NCI-H2227 treated with DMSO at 0.1 percent for 48 hours (cell line): ENCODE data around the gene HPCA.
A peak's percentile ranks its signal among the peaks of the same experiment; 100 is the strongest.

Experiments used
- DNase-seq: peaks from one replicate; lab custom pipeline; 2025; lab: John Stamatoyannopoulos, UW

The HPCA gene

DNA sequence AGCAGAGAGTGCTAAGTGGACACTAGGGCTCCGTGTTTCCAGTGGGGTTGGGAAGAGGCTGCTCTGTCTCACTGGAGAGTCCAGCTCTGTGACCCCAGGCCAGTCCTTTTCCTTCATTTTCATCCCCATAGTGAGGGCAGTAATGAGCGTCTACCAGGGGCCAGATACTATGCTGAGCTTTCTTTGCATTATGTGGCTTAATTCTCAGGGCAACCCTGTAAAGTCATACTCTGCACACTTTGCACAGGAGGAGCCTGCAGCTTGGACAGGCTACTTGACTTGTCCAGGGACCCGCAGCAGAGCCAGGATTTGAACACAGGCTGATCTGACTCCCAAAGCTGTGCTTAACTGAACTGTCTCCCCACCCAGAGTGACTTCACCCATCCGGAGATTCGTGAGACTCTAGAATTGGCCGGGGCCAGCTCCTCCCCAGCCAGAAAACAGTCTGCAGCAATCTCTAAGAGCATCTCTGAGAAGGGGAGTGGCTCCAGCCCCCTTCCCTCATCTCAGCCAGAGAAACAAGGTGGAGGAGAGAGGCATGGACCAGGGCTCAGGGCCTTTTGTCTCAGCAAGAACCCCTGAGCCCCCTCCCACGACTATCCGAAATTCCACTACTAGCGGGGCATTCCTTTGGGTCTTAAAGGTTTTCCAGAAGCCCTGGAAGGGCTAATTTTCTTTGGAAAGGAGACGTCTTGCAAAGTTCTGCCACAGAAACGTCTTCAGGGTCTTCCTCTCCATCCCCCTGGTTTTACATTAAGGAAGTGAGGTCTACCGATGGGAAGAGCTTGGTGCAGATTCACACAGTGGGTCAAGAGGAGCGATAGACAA is 14.7 kb upstream of the HPCA start:
- DNase-seq: peak; percentile 30

DNA sequence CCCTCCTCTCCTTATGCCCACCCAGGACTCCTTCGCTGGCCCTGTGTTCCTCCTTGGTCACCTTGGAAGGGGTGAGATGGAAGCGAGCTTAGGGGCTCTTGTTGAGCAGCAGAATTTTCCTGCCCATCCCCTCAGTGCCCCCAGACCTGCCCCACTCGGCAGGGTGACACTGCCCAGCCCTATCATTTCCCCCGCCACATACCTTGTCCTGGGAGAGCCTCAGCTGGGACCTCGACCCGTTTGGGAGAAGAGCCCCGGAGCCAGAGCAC is 14.2 kb upstream of the HPCA start:
- no peak for DNase-seq

DNA sequence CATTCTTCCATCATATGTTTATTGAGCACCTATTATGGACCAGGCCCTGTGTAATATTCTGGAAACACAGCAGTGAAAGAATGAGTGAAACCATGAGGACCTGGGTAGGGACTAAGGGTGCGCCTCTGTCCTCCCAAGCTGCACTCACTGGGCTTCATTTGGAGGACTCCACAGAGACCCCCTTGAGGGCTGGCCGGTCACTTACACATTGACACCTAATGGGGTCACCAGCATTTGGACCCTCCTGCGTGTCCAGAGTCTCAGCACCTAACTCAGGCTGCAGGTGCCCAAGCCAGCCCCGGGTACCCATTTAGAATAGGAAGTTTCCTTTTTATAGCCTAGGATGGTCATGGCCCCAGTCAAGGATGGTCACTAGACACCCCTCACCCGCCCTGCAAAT is 12.8 kb upstream of the HPCA start:
- no peak for DNase-seq

DNA sequence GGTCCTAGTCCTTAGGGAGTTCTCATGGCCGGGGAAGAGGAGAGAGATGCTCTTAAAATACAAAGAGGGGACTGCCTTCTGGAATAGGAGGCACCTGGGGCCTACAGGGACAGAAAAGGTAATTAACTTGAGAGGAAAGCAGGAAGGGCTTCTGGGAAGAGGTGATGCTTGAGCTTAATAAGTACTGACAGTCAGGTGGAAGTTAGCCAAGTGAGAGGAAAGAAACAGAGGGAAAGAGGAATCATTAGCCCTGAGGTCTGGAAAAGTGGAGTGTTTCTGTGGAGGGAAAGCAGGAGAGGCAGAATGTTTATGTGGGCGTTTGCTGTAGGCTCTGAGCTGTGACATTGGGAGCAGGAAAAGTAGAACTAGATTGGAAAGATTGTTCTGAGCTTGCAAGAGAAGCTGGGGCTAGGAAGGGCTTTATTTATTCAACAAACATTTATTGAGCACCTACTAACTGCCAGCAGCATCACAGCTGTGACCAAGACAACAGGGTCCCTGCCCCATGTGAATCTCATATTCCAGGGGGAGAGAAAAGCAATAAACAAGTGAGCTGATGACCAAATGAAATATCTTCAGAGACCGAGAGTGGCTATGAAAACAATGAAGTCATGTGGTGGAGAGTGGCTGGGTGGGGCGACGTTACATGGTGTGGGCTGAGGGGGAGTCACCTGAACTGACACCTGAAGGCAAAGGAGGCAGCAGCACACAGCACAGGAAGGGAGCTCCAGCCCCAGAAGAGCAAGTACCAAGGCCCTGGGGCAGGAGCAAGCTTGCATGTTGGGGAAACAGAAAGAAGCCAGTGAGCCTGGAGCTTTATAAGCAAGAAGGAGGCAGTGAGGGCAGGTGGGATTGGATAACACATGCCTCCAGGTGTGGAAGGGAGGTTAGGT is 11.2 kb upstream of the HPCA start:
- no peak for DNase-seq

DNA sequence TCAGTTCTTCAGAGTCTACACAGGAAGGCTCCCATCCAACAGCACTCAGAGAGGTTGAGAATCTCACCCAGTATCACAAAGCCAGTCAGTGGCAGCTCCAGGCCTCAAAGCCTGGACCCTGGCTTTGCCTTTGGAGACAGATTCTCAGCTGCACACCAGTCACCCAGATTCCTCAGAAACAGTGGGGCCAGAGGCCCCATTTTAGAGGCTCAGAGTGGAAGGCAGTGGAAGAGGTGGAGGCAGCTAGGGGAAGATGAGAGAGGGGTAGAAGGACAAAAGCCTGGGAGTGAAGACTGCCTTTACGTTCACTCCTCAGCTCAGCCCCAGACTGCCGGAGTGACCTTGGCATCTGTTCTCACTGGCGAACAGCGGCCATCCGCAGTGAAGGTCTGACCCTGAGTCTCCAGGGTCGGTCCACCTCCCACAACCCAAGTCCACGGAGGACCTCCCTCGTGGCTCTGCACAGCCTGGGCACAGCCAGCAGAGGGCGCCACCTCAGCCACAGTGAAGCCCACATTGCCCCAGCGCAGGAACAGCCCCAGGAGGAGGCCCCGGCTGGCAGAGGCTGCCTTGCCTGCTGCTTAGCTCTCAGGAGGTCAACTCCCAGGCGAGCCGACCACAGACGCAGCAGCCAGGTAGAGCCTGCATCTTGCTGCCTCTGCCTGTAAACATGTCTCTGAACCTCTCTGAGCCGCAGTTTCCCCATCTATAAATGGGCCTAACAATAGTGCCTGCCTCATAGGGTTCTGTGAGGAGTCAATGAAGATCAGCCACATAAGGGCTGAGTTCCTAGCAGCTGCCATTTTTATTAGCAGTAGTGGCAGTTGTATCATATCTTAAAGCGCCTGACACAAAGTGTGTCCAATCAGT is 9.7 kb upstream of the HPCA start:
- no peak for DNase-seq

DNA sequence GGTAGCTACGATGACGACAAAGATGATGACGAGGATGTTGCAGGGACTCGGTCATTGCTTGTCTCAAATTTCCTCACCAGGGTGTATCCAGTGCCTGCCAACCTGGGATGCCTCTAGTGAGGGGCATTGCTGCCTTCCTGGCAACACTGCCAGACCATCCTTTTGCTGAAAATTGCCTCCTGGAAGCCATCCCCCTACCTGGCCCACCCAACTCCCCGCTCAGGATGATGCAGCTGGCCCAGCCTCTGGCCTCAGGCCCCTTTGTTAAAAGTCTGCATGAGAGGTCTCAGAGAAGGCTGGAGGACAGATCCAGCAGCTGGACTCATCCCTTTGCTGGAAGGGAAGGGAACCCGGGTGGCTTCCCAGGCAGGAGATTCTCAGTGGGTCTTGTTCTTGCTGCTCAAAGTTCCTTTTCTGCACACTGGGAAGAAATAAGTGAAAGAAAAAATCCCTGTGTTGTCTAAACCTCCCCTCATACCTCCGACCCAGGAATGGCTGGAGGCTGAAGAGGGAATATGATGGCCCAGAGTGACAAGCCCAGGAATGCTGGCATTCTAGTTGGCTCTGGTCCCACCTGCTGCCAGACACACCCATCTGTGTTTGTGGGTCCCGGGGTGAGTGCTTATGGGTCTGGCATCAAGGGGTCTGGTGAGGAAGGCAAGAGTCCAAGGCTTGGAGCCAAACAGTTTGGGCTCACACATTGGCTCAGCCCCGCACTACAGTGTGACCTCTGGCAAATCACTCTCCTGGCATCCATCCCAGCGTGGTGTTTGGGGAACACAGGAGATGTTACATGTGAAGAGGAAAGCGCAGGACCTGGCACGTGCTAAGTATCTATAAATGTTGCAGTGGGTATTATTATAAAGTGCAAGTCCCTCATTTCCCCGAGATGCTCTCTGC is 8.8 kb upstream of the HPCA start:
- no peak for DNase-seq

DNA sequence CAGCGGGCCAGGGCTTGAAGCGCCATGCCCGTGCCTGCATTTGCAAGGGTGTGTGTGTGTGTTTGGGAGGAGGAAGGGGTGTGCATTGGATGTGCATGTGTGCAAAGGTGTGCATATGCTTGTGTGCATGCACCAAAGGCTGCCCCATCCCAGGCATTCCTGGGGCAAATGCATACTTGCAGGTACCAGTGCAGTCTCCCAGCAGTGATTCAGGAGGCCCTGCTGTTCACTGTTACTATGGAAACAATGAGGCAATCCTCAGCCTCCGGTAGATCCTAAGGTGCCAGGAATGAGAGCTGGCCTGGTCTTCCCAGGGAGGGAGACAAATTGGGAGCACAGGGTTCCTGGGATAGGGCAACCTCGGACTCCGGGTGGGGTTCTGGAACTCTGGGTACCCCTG is 8.1 kb upstream of the HPCA start:
- DNase-seq: no peak

DNA sequence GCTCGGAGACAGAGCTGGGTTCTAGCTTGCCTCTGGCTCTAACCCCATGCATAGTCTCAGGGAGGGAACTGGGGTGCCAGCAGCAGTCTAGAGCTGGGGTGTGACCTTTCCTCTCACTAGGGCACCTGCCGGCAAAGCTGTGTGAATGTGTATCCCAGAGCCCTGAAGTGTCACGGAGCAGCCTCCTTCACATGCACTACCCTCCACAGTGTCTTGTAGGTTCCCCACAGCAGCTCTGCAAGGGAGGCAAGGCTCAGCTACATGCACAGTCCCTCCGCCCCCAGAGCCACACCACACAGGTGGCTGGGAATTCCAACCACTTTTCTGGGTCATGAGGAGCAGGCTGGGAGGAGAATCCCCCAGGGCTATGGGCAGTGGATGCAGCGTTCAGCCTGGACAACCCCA is 7.7 kb upstream of the HPCA start:
- no peak for DNase-seq

DNA sequence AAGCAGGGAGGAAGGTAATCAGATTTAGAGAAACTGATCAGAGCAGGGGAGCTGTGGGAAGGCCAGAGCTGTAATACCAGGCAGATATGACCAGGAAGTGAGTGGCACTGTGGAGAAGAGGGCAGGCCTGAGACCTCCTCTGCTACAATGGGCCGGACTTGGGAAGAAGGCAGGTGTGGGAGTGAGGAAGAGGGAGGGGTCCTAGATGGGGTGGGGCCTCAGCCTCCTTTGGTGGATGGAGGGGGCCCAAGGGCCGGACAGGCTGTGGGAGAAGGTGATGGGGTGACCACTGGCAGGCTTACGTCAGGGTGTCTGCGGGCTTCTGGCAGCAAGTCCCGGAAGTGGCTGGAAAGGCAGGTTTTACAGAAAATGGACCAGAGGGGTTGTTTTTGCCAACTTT is 5.0 kb upstream of the HPCA start:
- DNase-seq: no peak

DNA sequence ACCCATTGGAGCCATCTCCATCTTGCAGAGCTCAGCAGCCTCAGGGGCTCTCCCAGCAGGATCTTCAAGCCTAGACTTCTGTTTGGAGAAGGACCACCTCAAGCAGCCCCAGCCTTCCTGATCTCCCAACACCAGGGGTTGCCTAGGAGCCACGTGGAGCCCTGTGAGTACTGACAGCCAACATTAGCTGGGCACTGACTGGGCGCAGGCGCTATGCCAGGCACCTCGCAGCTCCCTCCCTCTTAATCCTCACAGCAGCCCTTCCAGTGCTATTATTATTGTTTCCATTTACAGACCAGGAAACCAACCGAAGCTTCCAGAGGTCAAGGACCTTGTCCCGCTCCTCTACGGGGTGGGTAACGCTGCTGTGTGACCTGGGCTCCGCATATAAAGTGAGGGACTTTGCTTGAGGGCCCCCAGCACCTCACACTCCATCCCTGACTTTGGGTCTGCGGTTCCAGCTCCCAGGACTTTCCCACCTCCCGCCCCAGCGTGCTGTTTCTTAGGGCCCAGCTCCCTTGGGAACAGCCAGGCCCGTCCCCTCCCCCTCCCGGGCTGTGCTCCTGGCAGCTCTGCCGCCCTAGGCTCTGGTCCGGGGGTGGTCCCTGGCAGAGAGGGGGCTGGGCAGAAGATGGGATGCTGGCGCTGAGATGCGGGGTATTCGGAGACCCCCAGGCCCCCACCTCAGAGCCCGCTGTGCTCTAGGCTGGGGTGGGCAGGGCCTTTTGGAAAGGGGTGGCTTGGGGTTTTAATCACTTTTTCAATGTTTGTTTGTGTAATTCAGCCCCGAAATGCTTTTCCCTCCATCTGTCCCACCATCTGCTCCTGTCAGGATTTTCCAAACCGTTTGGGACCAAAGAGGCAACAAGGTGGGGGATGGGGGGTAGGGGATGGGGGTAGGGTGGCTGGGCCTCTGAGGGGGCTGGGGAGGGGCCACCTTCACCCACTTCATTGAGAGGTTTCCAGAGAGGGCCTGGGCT is 4.1 kb upstream of the HPCA start:
- no peak for DNase-seq

DNA sequence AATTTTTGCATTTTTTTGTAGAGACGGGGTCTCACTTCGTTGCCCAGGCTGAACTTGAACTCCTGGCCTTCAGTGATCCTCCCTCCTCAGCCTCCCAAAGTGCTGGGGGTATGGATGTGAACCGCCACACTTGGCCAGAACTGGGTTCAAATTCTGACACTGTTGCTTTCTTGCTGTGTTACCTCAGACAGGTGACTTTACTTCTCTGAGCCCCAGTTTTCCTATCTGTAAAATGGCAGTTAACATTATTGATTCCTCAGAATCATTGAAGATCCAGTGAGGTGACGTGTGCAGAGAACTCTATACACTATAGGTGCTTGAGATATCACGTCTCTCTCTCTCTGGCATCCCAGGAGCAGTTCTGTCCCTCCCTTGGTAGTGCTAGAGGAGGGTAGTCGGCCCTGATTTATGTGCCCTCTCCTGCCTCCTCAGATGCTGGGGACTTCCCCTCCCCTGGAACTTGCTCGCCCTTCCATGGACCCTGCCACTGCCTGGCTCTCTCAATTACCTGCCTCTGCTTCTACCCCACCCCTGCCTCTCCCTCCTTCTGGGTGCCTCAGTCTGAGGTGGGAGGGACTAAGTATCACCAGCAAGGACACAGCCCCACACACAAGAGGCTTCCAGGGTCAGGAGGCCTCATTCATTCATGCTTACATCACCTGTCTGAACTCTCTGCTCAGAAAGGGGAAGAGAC is 2.8 kb upstream of the HPCA start:
- no peak for DNase-seq

DNA sequence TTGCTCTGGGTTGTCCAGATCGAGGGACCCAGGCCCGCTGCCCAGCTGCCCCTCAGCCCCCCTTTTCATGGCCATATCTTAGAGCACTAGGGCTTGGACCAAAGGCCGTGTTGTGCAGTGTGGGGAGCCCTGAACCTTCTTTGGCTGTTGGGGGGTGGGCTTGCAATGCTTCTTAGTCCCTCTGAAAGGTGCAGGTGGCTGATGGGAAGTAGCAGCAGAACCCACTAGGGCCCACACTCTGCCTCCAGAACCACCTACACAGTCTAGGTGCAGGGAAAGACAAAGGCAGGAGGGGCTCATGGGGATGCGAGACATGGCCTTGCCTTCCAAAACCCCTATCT is 2.3 kb upstream of the HPCA start:
- DNase-seq: no peak

DNA sequence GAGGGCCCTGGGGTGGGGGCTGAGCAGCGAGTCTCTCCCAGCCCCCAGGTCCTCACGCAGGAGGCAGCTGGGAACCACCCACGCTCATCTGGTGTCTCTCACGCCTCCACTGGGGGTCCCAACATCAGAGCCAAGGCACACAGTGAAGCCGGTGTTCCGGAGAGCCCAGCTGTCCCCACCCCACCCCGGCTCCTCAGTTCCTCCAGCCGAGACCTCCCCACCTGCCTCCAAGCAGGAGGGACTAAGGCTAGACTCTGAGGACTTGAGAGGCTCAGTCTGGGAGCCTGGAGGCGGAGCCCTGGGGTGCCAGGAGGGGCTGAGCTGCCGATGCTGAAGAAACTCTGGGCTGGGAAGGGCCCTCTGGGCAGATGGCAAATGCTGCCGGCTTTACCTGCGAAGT is 1.6 kb upstream of the HPCA start:
- no peak for DNase-seq

DNA sequence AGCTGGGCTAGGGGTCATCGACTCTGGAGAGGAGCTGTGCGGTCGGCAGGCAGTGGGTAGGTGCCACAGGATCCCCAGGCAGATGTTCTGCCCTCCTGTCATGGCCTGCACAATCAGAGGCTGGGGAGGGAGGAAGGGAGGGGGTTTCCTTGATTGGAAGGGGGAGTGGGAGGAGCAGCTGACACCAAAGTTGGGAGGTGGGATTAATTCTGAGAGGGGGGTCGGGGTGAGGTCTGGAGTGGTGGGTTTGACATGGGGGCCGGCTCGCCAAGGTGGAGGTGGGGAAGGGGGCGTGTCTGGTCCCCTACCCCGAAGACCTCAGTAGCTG is 651 bp upstream of the HPCA start:
- DNase-seq: no peak

DNA sequence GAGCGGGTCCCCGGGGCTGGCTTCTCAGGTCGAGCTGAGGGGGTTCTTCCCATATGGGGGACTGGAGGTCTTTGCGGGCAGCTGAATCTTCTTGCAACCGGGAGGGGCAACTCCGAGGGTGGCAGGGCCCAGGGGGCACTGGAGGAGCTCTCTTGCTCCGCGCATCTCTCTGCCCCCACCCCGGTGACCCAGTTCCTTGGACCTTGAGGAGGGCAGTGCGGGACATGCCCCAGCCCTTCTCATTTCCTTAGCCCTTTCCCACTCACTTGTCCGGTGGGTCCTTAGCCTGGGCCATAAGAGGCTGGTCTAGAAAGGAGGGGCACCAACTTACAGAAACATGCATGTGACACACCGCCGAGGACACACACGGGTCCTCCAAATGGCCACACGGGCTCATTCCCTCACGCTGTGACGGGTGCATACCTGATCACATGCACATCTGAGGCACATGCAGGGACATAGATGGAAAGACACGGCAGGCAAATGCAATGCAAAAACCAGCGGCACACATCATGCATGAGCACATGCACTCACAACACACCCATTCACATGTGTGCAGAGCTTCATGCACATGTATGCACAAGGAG is 630 bp downstream of the HPCA start:
- DNase-seq: no peak

DNA sequence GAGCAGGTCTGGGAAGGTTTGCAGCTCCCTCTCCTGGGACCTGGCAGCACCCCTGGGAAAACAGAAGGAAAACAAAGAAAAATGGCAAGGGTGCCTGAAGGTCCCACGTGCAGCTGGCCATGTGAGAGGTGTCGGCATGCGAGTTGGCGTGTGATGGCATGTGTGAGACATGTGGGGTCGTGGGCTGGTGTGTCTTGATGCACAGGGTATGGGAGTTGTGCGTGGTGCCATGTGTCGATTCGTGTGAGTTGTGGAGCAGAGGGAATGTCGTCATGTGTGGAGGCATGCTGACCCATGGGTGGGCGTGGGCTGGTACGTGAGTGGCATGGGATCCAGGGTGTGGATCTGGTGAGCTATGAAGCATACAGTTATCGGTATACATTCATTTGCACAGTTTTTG is 1.3 kb downstream of the HPCA start:
- no peak for DNase-seq

DNA sequence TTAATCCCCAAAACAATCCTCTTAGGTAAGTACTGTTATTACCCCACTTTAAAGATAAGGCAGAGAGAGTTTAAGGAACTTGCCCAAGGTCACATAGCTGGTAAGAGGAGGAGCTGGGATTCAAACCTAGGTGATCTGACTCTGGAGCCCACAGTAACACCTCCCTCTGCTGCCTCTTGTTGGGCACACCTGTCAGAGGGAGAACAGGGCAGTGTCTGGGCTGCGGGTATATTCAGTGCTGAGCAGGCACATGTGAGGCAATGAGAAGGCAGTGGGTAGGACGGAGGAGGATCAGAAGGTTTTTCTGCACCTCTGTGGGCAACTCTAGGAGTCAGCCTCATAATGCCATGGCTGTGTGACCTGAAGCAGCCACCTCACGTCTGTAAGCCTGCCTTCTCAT is 1.8 kb downstream of the HPCA start:
- DNase-seq: no peak

DNA sequence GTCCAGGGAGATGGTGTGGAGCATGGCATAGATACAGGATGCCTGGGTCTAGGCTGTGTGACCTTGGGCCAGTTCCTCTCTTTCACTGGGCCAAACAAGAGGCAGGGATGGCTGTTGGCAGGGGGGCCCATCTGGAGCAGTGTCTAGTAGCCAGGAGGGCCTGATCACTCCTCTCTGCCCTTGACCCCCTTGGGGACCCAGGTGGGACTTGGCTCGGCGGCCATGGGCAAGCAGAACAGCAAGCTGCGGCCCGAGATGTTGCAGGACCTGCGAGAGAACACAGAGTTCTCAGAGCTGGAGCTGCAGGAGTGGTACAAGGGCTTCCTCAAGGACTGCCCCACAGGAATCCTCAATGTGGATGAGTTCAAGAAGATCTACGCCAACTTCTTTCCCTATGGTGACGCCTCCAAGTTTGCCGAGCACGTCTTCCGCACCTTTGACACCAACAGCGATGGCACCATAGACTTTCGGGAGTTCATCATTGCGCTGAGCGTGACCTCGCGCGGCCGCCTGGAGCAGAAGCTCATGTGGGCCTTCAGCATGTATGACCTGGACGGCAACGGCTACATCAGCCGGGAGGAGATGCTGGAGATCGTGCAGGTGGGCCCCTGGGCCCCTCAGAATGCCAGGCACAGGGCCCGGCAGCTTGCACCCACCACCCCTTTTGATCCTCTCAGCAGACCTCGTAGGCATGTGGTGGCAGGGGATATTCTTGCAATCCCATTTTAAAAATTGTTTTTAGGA is 2.6 kb downstream of the HPCA start:
- DNase-seq: no peak

DNA sequence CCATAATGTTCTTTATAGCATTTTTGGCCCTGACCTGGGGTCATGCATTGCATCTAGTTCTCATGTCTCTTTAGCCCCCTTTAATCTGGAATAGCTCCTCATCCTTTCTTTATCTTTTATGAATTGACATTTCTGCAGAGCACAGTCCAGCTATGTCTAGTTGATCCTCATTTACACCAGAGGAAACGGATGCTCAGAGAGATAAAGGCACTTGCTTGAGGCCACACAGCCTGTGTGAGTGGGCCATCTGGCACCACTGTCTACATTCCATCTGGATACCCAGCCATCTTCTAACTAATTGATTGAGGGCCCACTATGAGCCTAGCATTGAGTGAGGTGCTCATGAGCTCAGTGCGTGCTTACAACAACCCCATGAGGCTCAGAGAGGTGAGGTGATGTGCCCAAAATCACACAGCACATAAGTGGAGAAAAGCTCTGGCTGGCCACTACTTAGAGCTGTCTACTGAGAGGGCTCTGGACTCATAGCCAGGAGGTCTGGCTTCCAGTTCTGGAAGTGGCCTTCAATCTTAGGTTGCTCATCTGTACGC is 3.5 kb downstream of the HPCA start:
- DNase-seq: no peak
